Subcutaneous adipose tissue (tissue), 4 donors: ENCODE measurements around the gene ST8SIA3. TPM values are rescaled to one million over a fixed set of nuclear protein-coding genes. Genes with fewer than 3 reads are reported as not detected.

Experiments
- CTCF ChIP-seq: fragments of 450-650 bp; IDR thresholded peaks from one replicate; pipeline ENCODE4 v1.5.1; 2016; ENCODE audit warnings: low read depth, mild to moderate bottlenecking, control low read depth, antibody characterized with exemption, moderate library complexity
- total RNA-seq, 4 donors: library from RNA; depleted of rRNA; stranded (reverse); fragments of >200 nt; gene quantifications; one replicate each; pipeline ENCODE4 v1.1.0, GENCODE V29; 2016

ST8SIA3 gene
- not detected for total RNA-seq

- TF ChIP-seq CTCF: no peak
These were observed at the start of gene ST8SIA3 for GRCh38 chr18:57352271-57352701. Gene ST8SIA3, plus strand, starts transcription at chr18:57352557. Its CDS starts 290 bp downstream, at chr18:57352847.

GRCh38 chr18:57311472-57311871 lies 40.9 kb upstream of the ST8SIA3 start:
- no peak for TF ChIP-seq CTCF

- TF ChIP-seq CTCF: no peak
These were observed 39.8 kb upstream of the ST8SIA3 start for GRCh38 chr18:57312346-57313144.

GRCh38 chr18:57320603-57321002 lies 31.8 kb upstream of the ST8SIA3 start:
- no peak for TF ChIP-seq CTCF

GRCh38 chr18:57325491-57326166 lies 26.7 kb upstream of the ST8SIA3 start:
- no peak for TF ChIP-seq CTCF

- TF ChIP-seq CTCF: no peak
These were observed 25.5 kb upstream of the ST8SIA3 start for GRCh38 chr18:57326718-57327323.

- TF ChIP-seq CTCF: no peak
These were observed 23.7 kb upstream of the ST8SIA3 start for GRCh38 chr18:57328665-57329064.
